ENCODE measurements around the gene MROH2A. TPM values are rescaled to one million over a fixed set of nuclear protein-coding genes. Genes with fewer than 3 reads are reported as not detected.

The MROH2A gene
- total RNA-seq, 4 donors from 2014 or later, result 0.27 to 1.6 (median 0.35) TPM; not detected in 1

- Histone ChIP-seq H3K27me3 (no peaks in the 10 kb centered on the region), H3K4me1 (no peaks in the 10 kb centered on the region), H3K9me3 (no peaks in the 10 kb centered on the region), H3K27ac (no peak overlapping the region), H3K36me3 (no peaks in the 10 kb centered on the region), H3K4me3 (no peak overlapping the region)
- DNase-seq, result peak in 1 of 3 donors; percentile 21
- no peak for TF ChIP-seq POLR2A (IDR thresholded peaks at IDR 0.05)
- no peak for TF ChIP-seq CTCF (IDR thresholded peaks at IDR 0.05)
Measured at GRCh38 chr2:233816334-233816733, 38.2 kb downstream of the MROH2A start.

- Histone ChIP-seq H3K27ac (no peak overlapping the region), H3K4me3 (no peak overlapping the region), H3K9me3 (no peaks in the 10 kb centered on the region), H3K27me3 (no peaks in the 10 kb centered on the region), H3K4me1 (no peaks in the 10 kb centered on the region), H3K36me3 (no peaks in the 10 kb centered on the region)
- TF ChIP-seq POLR2A (IDR thresholded peaks at IDR 0.05) (no peak), CTCF (IDR thresholded peaks at IDR 0.05) (no peak)
- peak in 2 of 3 donors; percentile 9 to 23 for DNase-seq
Measured at GRCh38 chr2:233816771-233817170, 38.6 kb downstream of the MROH2A start.

- no peak for TF ChIP-seq POLR2A (IDR thresholded peaks at IDR 0.05)
- Histone ChIP-seq H3K4me1 (no peaks in the 10 kb centered on the region), H3K9me3 (no peaks in the 10 kb centered on the region), H3K4me3 (no peak overlapping the region), H3K36me3 (no peaks in the 10 kb centered on the region), H3K27ac (no peak overlapping the region), H3K27me3 (no peaks in the 10 kb centered on the region)
- peak in 2 of 3 donors; percentile 25 to 43 for DNase-seq
Measured at GRCh38 chr2:233817361-233817911, 39.3 kb downstream of the MROH2A start.

GRCh38 chr2:233817995-233818638, 40.0 kb downstream of the MROH2A start:
- no peak overlapping the region for H3K4me3 ChIP-seq
- peak in 2 of 3 donors; percentile 52 to 57 for DNase-seq
- no peak overlapping the region for H3K27ac ChIP-seq

GRCh38 chr2:233818639-233819621, 40.8 kb downstream of the MROH2A start:
- no peaks in the 10 kb centered on the region for H3K9me3 ChIP-seq
- H3K27me3 ChIP-seq, result no peaks in the 10 kb centered on the region
- H3K36me3 ChIP-seq, result no peaks in the 10 kb centered on the region
- DNase-seq, result peak in 2 of 3 donors; percentile 28 to 31
- no peaks in the 10 kb centered on the region for H3K4me1 ChIP-seq
- TF ChIP-seq CTCF (IDR thresholded peaks at IDR 0.05) (no peak), POLR2A (IDR thresholded peaks at IDR 0.05) (no peak)
- H3K4me3 ChIP-seq, result no peak overlapping the region
- H3K27ac ChIP-seq, result no peak overlapping the region

More at GRCh38 chr2:233817995-233818638, 40.0 kb downstream of the MROH2A start:
- no peak for TF ChIP-seq POLR2A (IDR thresholded peaks at IDR 0.05)
- no peak for TF ChIP-seq CTCF (IDR thresholded peaks at IDR 0.05)
- Histone ChIP-seq H3K9me3 (no peaks in the 10 kb centered on the region), H3K36me3 (no peaks in the 10 kb centered on the region), H3K27me3 (no peaks in the 10 kb centered on the region), H3K4me1 (no peaks in the 10 kb centered on the region)
